ENCODE measurements around the gene FABP1. TPM values are rescaled to one million over a fixed set of nuclear protein-coding genes. Genes with fewer than 3 reads are reported as not detected.

The FABP1 gene
- total RNA-seq, 2 donors from 2014 or later: not detected

- intact Hi-C loops (cut with DNase I): no loop called here
- DNase-seq (ENCODE audit: low spot score): no peak
Observed at GRCh38 chr2:88088999-88089398, 38.9 kb downstream of the FABP1 start.

- DNase-seq (ENCODE audit: low spot score): no peak
- intact Hi-C loops (cut with DNase I): no loop called here
Observed at GRCh38 chr2:88087763-88088162, 40.1 kb downstream of the FABP1 start.

GRCh38 chr2:88087073-88087472, 40.8 kb downstream of the FABP1 start:
- DNase-seq (ENCODE audit: low spot score): no peak
- intact Hi-C loops (cut with DNase I): no loop called here

GRCh38 chr2:88086401-88086800, 41.5 kb downstream of the FABP1 start:
- intact Hi-C loops (cut with DNase I): no loop called here

GRCh38 chr2:88085602-88086001, 42.3 kb downstream of the FABP1 start:
- DNase-seq (ENCODE audit: low spot score): no peak
- intact Hi-C loops (cut with DNase I): no loop called here

More at GRCh38 chr2:88086401-88086800, 41.5 kb downstream of the FABP1 start:
- no peak for DNase-seq (ENCODE audit: low spot score)

- DNase-seq (ENCODE audit: low spot score): no peak
Observed at GRCh38 chr2:88085099-88085498, 42.8 kb downstream of the FABP1 start.

GRCh38 chr2:88082781-88083180, 45.1 kb downstream of the FABP1 start:
- DNase-seq (ENCODE audit: low spot score): no peak
- intact Hi-C loops (cut with DNase I): no loop called here

More at GRCh38 chr2:88085099-88085498, 42.8 kb downstream of the FABP1 start:
- intact Hi-C loops (cut with DNase I): no loop called here

GRCh38 chr2:88081924-88082608, 45.8 kb downstream of the FABP1 start:
- DNase-seq (ENCODE audit: low spot score): no peak
- intact Hi-C loops (cut with DNase I): no loop called here

- DNase-seq (ENCODE audit: low spot score): no peak
- intact Hi-C loops (cut with DNase I): no loop called here
Observed at GRCh38 chr2:88080545-88080944, 47.3 kb downstream of the FABP1 start.

GRCh38 chr2:88078643-88079172, 49.2 kb downstream of the FABP1 start:
- intact Hi-C loops (cut with DNase I): no loop called here
- no peak for DNase-seq (ENCODE audit: low spot score)

GRCh38 chr2:88077080-88077479, 50.8 kb downstream of the FABP1 start:
- no peak for DNase-seq (ENCODE audit: low spot score)
- intact Hi-C loops (cut with DNase I): no loop called here

- no peak for DNase-seq (ENCODE audit: low spot score)
- intact Hi-C loops (cut with DNase I): no loop called here
Observed at GRCh38 chr2:88074854-88075292, 53.0 kb downstream of the FABP1 start.

- DNase-seq (ENCODE audit: low spot score): no peak
- intact Hi-C loops (cut with DNase I): no loop called here
Observed at GRCh38 chr2:88074150-88074549, 53.7 kb downstream of the FABP1 start.

Small RNAs within 50 kb of the gene (microRNA-seq; reads per million reads assigned to microRNA genes)
- 0 reads per million in 2 donors for gene MIR4780 (ENCODE audit: borderline microRNAs expressed in 2 of 2)

Other genes with a start within 250 kb of the FABP1 start
- 10 to 100 TPM in 1 of 2 donors, 1 to 10 TPM in 1; 5.2 to 11.5 TPM for gene RNU2-63P, start 111.5 kb downstream of the FABP1 start, total RNA-seq
- 10 to 100 TPM; 19.9 to 21.8 TPM for gene KRCC1, start 72.3 kb downstream of the FABP1 start, total RNA-seq
- not detected for gene SMYD1, start 60.2 kb downstream of the FABP1 start, total RNA-seq
- 10 to 100 TPM in 1 of 2 donors, 1 to 10 TPM in 1; 7.1 to 12.3 TPM for gene THNSL2, start 42.3 kb upstream of the FABP1 start, total RNA-seq